ENCODE data around the gene SLC38A2. TPM values are rescaled to one million over a fixed set of nuclear protein-coding genes. Genes with fewer than 3 reads are reported as not detected.

Gene SLC38A2
- 100 to 1,000 TPM; 242 to 468 (median 286) TPM for total RNA-seq

DNA sequence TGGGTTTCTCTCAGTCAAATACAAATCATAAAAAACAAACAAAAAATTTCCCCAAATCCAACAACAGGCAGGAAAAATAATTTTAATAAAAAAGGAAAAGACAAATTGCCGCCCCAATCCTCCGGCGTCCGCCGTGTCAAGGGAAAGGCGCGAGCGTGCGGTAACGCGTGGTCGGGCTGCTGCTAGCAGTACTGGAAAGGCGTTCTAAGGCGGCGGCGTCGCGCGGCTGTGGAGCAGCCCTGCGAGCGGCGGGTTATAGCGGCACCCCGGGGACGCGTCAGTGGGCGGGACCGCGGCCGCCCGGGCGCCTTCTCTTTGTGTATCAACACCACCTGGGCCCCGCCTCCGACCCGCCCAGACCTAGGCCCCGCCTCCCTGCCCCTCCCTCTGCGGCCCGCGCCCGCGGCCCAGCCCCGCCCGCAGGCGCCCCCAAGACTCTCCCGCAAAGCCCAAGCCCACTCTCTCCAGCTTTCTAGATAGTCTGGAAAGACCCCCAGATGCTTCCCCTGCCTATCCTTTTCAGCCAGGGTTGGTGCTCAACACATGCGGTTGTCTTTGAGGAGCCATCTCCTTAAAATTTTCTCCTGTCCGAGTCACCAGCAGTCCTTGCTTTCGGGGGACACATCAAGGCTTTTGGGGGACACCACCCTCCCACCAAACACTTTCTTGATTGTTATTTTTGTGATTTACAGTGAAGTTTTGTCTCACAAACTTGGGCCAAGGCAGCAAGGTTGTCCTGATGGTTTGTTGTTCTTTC lies at the start of gene SLC38A2:
SLC38A2 (minus strand) TSS at position 230 of the 757 bp plus-strand sequence. CDS start 1,480 bp downstream, outside the sequence.
- H3K27ac ChIP-seq: peak within 1 kb of the TSS; percentile 98
- H3K36me3 ChIP-seq: peaks cover 12 to 35% (median 22%) of the 10 kb centered on the region in 3 donors
- peaks cover 13 to 42% (median 21%) of the 10 kb centered on the region in 3 donors for H3K4me1 ChIP-seq
- TF ChIP-seq, protein P1, sequence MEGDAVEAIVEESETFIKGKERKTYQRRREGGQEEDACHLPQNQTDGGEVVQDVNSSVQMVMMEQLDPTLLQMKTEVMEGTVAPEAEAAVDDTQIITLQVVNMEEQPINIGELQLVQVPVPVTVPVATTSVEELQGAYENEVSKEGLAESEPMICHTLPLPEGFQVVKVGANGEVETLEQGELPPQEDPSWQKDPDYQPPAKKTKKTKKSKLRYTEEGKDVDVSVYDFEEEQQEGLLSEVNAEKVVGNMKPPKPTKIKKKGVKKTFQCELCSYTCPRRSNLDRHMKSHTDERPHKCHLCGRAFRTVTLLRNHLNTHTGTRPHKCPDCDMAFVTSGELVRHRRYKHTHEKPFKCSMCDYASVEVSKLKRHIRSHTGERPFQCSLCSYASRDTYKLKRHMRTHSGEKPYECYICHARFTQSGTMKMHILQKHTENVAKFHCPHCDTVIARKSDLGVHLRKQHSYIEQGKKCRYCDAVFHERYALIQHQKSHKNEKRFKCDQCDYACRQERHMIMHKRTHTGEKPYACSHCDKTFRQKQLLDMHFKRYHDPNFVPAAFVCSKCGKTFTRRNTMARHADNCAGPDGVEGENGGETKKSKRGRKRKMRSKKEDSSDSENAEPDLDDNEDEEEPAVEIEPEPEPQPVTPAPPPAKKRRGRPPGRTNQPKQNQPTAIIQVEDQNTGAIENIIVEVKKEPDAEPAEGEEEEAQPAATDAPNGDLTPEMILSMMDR (IDR thresholded peaks at IDR 0.05): peak in 1 of 6 experiments; percentile 5
- peak in 3 of 4 donors; percentile 74 to 100 (median 99) for TF ChIP-seq POLR2A (IDR thresholded peaks at IDR 0.05)
- DNase-seq: peak; percentile 88
- H3K4me3 ChIP-seq: peak within 1 kb of the TSS; percentile 86 to 99 (median 94)
- WGBS, 2 donors: 0 to 3% methylated on average over 18 to 32 of the region's 48 CpGs
- no peaks in the 10 kb centered on the region for H3K9me3 ChIP-seq
- intact Hi-C loops (cut with DNase I): no loop called here
- H3K27me3 ChIP-seq: no peaks in the 10 kb centered on the region

DNA sequence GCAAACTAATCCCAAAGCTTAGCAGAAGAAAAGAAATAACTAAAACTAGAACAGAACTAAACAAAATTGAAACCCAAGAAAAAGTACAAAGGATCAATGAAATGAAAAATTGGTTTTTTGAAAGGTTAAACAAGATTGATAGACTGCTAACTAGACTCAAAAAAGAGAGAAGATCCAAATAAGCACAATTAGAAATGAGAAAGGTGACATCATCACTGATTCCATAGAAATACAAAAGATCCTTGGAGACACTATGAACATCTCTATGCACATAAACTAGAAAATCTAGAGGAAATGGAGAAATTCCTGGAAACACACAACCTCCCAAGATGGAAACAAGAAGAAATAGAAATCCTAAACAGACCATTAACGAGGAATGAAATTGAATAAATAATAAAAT lies 47.1 kb upstream of the SLC38A2 start:
- no peak overlapping the region for H3K4me3 ChIP-seq
- no peak overlapping the region for H3K27ac ChIP-seq
- TF ChIP-seq POLR2A (IDR thresholded peaks at IDR 0.05): no peak
- TF ChIP-seq, protein P1 (IDR thresholded peaks at IDR 0.05): no peak
- H3K4me1 ChIP-seq: peaks cover 0 to 10% (median 0%) of the 10 kb centered on the region in 3 donors
- H3K9me3 ChIP-seq: no peaks in the 10 kb centered on the region
- no peaks in the 10 kb centered on the region for H3K36me3 ChIP-seq
- no peaks in the 10 kb centered on the region for H3K27me3 ChIP-seq
- intact Hi-C loops (cut with DNase I): no loop called here
- no peak for DNase-seq
- WGBS, 2 donors: 83 to 92% methylated on average over 1 of the region's 1 CpG

DNA sequence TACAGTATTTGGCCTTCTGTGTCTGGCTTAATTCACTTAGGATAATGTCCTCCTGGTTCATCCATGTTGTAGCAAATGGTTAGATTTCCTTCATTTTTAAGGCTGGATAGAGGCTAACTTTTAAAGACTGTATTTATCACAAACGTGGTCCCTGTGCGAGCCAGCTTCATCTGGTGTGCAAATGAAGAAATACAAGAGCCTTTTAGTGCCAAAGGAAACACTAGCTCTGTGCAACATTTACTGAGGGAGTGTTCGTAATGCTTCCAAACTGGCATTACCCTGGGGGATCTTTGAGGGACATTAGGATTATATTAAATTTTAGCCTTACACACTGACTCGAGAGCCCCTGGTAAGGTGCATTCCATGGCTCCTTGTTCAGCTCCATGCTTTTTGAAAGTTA lies 43.0 kb upstream of the SLC38A2 start:
- TF ChIP-seq, protein P1 (IDR thresholded peaks at IDR 0.05): no peak
- TF ChIP-seq POLR2A (IDR thresholded peaks at IDR 0.05): no peak
- H3K27ac ChIP-seq: peak overlapping the region in 2 of 4 donors; percentile 3 to 51
- intact Hi-C loops (cut with DNase I): no loop called here
- WGBS, 2 donors: 72 to 85% methylated on average over 4 of the region's 4 CpGs
- H3K4me1 ChIP-seq: peaks cover 0 to 23% (median 0%) of the 10 kb centered on the region in 3 donors
- no peaks in the 10 kb centered on the region for H3K27me3 ChIP-seq
- DNase-seq: no peak
- H3K9me3 ChIP-seq: no peaks in the 10 kb centered on the region
- H3K4me3 ChIP-seq: no peak overlapping the region
- H3K36me3 ChIP-seq: no peaks in the 10 kb centered on the region

DNA sequence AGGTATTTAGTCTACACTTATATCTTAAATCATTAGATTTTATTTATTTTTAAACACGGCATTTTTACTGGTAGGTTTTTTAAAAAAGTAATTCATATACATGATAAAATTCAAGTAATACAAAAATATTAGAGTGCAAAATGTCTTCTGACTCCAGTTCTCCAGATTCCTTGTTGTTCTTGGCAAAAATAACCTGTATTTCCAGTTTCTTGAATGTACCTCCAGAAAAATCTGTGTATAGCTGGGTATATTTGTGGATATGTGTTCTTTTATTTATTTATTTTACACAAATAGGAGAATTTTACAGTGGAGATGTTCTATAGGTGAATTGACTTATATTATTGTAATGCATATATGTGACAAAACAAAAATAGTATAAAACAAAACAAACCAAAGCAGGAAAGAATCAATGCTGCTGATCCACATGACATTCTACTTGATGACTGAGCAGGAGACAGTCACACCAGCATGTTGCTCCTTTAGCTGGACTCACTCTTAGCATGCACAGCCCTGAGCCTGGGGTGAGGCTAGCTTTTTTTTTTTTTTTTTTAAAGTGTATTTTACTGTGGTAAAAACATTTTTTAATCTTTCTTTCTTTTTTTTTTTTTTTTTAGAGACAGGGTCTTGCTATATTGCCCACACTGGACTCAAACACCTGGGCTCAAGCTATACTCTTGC lies 42.2 kb upstream of the SLC38A2 start:
- Histone ChIP-seq H3K4me3 (no peak overlapping the region), H3K27ac (peak overlapping the region in 2 of 4 donors; percentile 13 to 51), H3K27me3 (no peaks in the 10 kb centered on the region), H3K36me3 (no peaks in the 10 kb centered on the region), H3K4me1 (peaks cover 0 to 23% (median 0%) of the 10 kb centered on the region in 3 donors), H3K9me3 (no peaks in the 10 kb centered on the region)
- no peak for DNase-seq
- intact Hi-C loops (cut with DNase I): no loop called here
- WGBS, 2 donors: 41 to 64% methylated on average over 1 of the region's 1 CpG
- TF ChIP-seq, protein P1 (IDR thresholded peaks at IDR 0.05): no peak
- TF ChIP-seq POLR2A (IDR thresholded peaks at IDR 0.05): no peak

DNA sequence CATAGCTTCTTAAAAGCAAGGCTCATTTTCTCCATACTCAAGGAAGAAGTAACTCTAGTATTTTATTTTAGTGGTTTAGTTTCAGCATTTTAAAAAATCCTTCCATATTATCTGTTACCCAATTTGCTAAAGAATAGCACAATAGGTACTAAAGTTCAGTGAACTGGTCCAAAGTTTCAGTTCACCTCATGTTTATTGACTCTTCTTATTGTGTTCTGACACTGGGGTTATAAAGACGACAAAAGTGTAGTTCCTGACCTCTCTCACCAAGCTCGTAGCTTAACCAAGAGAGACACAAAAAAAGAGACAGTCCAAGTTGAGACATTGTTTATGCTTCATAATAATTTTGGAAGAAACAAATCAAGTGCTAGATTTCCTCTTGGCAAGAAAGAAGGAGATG lies 40.8 kb upstream of the SLC38A2 start:
- H3K27ac ChIP-seq: peak overlapping the region in 2 of 4 donors; percentile 22 to 25
- H3K4me1 ChIP-seq: peaks cover 0 to 23% (median 0%) of the 10 kb centered on the region in 3 donors
- DNase-seq: no peak
- H3K9me3 ChIP-seq: no peaks in the 10 kb centered on the region
- 54 to 68% methylated on average over 2 of the region's 2 CpGs for WGBS, 2 donors
- H3K27me3 ChIP-seq: no peaks in the 10 kb centered on the region
- intact Hi-C loops (cut with DNase I): no loop called here
- no peak overlapping the region for H3K4me3 ChIP-seq
- no peaks in the 10 kb centered on the region for H3K36me3 ChIP-seq
- no peak for TF ChIP-seq POLR2A (IDR thresholded peaks at IDR 0.05)
- TF ChIP-seq, protein P1 (IDR thresholded peaks at IDR 0.05): no peak

Data from esophagus squamous epithelium (tissue), 5 donors.